Suprapubic skin (tissue), 3 donors: ENCODE data around the gene MTA3.

Experiments used
- CTCF ChIP-seq, 2 donors: fragments of 200-600 bp in 1 of 2; fragments of 450-650 bp in 1 of 2; sonication (generic) in 1 of 2; IDR thresholded peaks; one replicate each; pipeline ENCODE4 v1.5.1; 2016 to 2019; ENCODE audit warnings: antibody characterized with exemption in 2 of 2, mild to moderate bottlenecking in 1 of 2, moderate library complexity in 1 of 2
- POLR2A ChIP-seq, 2 donors: fragments of 450-650 bp; IDR thresholded peaks; one replicate each; pipeline ENCODE4 v1.6.1; 2017; ENCODE audit warnings: antibody characterized with exemption in 2 of 2, mild to moderate bottlenecking in 2 of 2, moderate library complexity in 2 of 2

- TF ChIP-seq CTCF (IDR thresholded peaks at IDR 0.05) (no peak), POLR2A (IDR thresholded peaks at IDR 0.05) (no peak)
Measured at GRCh38 chr2:42767080-42767898, 198.9 kb downstream of the MTA3 start.
